GM23338 (cell line): ENCODE results near the gene PMIS2. TPM values are rescaled to one million over a fixed set of nuclear protein-coding genes. Genes with fewer than 3 reads are reported as not detected.

Experiments
- ATAC-seq: fragments of 200-7000 bp; cut with Tn5 transposase; 3 replicates; pipeline ENCODE4 v1.9.1; 2020
- DNase-seq: peaks from one replicate; pipeline ENCODE4 v3.0.0-alpha.2; 2015; ENCODE audit warnings: low spot score
- H2AFZ ChIP-seq: fragments of 200-600 bp; sonication (generic); 2 replicates; pipeline ENCODE4 v1.8.0; 2016; ENCODE audit warnings: antibody characterized with exemption, mild to moderate bottlenecking, moderate library complexity
- H3F3A ChIP-seq: fragments of 200-600 bp; sonication (generic); replicated peaks from 2 replicates; pipeline ENCODE4 v1.8.0; 2017; ENCODE audit warnings: antibody characterized with exemption, mixed run types, low read depth
- H3K27ac ChIP-seq: fragments of 200-600 bp; sonication (generic); 2 replicates; pipeline ENCODE4 v1.6.1; 2016; ENCODE audit warnings: low read depth
- H3K27me3 ChIP-seq: fragments of 200-600 bp; sonication (generic); 2 replicates; pipeline ENCODE4 v1.8.0; 2016; ENCODE audit warnings: mild to moderate bottlenecking, mixed run types, moderate library complexity; ENCODE audit not compliant: insufficient read depth
- H3K36me3 ChIP-seq: fragments of 200-600 bp; sonication (generic); 2 replicates; pipeline ENCODE4 v1.8.0; 2016; ENCODE audit warnings: mild to moderate bottlenecking; ENCODE audit not compliant: insufficient read depth
- H3K4me1 ChIP-seq: fragments of 200-600 bp; sonication (generic); 2 replicates; pipeline ENCODE4 v1.8.0; 2016; ENCODE audit warnings: mild to moderate bottlenecking, moderate library complexity; ENCODE audit not compliant: insufficient read depth
- H3K4me2 ChIP-seq: fragments of 200-600 bp; sonication (generic); 2 replicates; pipeline ENCODE4 v1.7.1; 2017; ENCODE audit warnings: mixed run types
- H3K4me3 ChIP-seq: fragments of 200-600 bp; sonication (generic); 2 replicates; pipeline ENCODE4 v1.6.1; 2016; ENCODE audit warnings: mixed run types
- H3K79me2 ChIP-seq: fragments of 200-600 bp; sonication (generic); replicated peaks from 2 replicates; pipeline ENCODE4 v1.8.0; 2017; ENCODE audit warnings: mild to moderate bottlenecking; ENCODE audit not compliant: insufficient read depth
- H3K9me2 ChIP-seq: fragments of 200-600 bp; sonication (generic); 2 replicates; pipeline ENCODE4 v1.8.0; 2017; ENCODE audit not compliant: insufficient read depth
- H4K20me1 ChIP-seq: fragments of 200-600 bp; sonication (generic); replicated peaks from 2 replicates; pipeline ENCODE4 v1.8.0; 2017; ENCODE audit warnings: mild to moderate bottlenecking; ENCODE audit not compliant: insufficient read depth
- H3K27ac Mint-ChIP-seq: 2 replicates; pipeline ENCODE4 v1.8.0; 2020; ENCODE audit warnings: inconsistent platforms, mild to moderate bottlenecking, moderate library complexity, mixed read lengths
- H3K27me3 Mint-ChIP-seq: 3 replicates; pipeline ENCODE4 v1.8.0; 2022; ENCODE audit warnings: low read depth, mild to moderate bottlenecking, moderate library complexity, mixed read lengths, inconsistent platforms; ENCODE audit not compliant: insufficient read depth, poor library complexity
- H3K36me3 Mint-ChIP-seq: 3 replicates; pipeline ENCODE4 v1.8.0; 2021; ENCODE audit warnings: low read depth, mild to moderate bottlenecking, inconsistent platforms, moderate library complexity, mixed read lengths
- H3K4me1 Mint-ChIP-seq: 3 replicates; pipeline ENCODE4 v1.8.0; 2020; ENCODE audit warnings: mild to moderate bottlenecking, inconsistent platforms, mixed read lengths
- H3K4me3 Mint-ChIP-seq: 3 replicates; pipeline ENCODE4 v1.8.0; 2021; ENCODE audit warnings: moderate library complexity, mild to moderate bottlenecking, inconsistent platforms, mixed read lengths
- H3K9me3 Mint-ChIP-seq: 3 replicates; pipeline ENCODE4 v1.8.0; 2020; ENCODE audit warnings: moderate library complexity, mild to moderate bottlenecking, inconsistent platforms, mixed read lengths
- CREB1 ChIP-seq: fragments of 250-450 bp; sonication (Bioruptor Pico); IDR thresholded peaks from 2 replicates; pipeline ENCODE4 v1.5.0; 2020; ENCODE audit warnings: low read depth, mild to moderate bottlenecking, moderate library complexity
- EZH2 ChIP-seq: fragments of 200-600 bp; sonication (generic); IDR thresholded peaks from one replicate; pipeline ENCODE4 v1.8.0; 2017; ENCODE audit warnings: antibody characterized with exemption, mild to moderate bottlenecking, low read depth; ENCODE audit not compliant: unreplicated experiment
- EZH2phosphoT487 ChIP-seq: fragments of 200-600 bp; sonication (generic); IDR thresholded peaks from one replicate; pipeline ENCODE4 v1.8.1; 2018; ENCODE audit warnings: antibody characterized with exemption; ENCODE audit not compliant: unreplicated experiment
- JUNB ChIP-seq: IDR thresholded peaks from one replicate; pipeline ENCODE4 v1.6.1; 2016; ENCODE audit warnings: antibody characterized with exemption; ENCODE audit not compliant: unreplicated experiment
- NANOG ChIP-seq: IDR thresholded peaks from 2 replicates; pipeline ENCODE4 v1.6.1; 2016; ENCODE audit warnings: antibody characterized with exemption, borderline replicate concordance
- POLR2AphosphoS5 ChIP-seq: IDR thresholded peaks from 2 replicates; pipeline ENCODE4 v1.6.1; 2016; ENCODE audit warnings: antibody characterized with exemption, low read depth
- STAT1 ChIP-seq: IDR thresholded peaks from one replicate; pipeline ENCODE4 v1.6.1; 2016; ENCODE audit warnings: antibody characterized with exemption; ENCODE audit not compliant: unreplicated experiment
- ZNF114 ChIP-seq: fragments of 250-450 bp; sonication (Bioruptor Pico); IDR thresholded peaks from 2 replicates; pipeline ENCODE4 v1.5.0; 2020; ENCODE audit warnings: mild to moderate bottlenecking, moderate library complexity
- ZNF331 ChIP-seq: fragments of 250-450 bp; sonication (Bioruptor Pico); IDR thresholded peaks from 2 replicates; pipeline ENCODE4 v1.5.0; 2020; ENCODE audit warnings: low read depth, mild to moderate bottlenecking, moderate library complexity
- polyA plus RNA-seq: library from polyadenylated mRNA; unstranded; fragments of >200 nt; fragmentation: Nextera tagmentation; extraction: Ambion mirVana; gene quantifications from 2 replicates; pipeline ENCODE4 v1.2.1, GENCODE V29; 2016
- total RNA-seq: library from RNA; depleted of rRNA; stranded (reverse); fragments of >200 nt; shearing (Covaris generic); gene quantifications from 2 replicates; pipeline ENCODE4 v1.2.3, GENCODE V29; 2014
- TF ChIP-seq, protein P1 (sequence below): IDR thresholded peaks from one replicate; pipeline ENCODE4 v1.6.1; 2018; ENCODE audit warnings: antibody characterized with exemption; ENCODE audit not compliant: unreplicated experiment
- TF ChIP-seq, protein P2 (sequence below): fragments of 250-450 bp; sonication (Bioruptor Pico); IDR thresholded peaks from 2 replicates; pipeline ENCODE4 v1.5.0; 2020; ENCODE audit warnings: mild to moderate bottlenecking, moderate library complexity
- TF ChIP-seq, protein P3 (sequence below): IDR thresholded peaks from 2 replicates; pipeline ENCODE4 v1.6.1; 2016; ENCODE audit warnings: antibody characterized with exemption
- TF ChIP-seq, protein P4 (sequence below), 2 experiments: fragments of 200-600 bp in 1 of 2; sonication (generic) in 1 of 2; conservative IDR thresholded peaks; 2 replicates each; pipeline versions ENCODE4 v1.5.1 to v1.6.1; 2016 to 2017; ENCODE audit warnings: antibody characterized with exemption in 2 of 2, low read depth in 2 of 2, mild to moderate bottlenecking in 2 of 2, moderate library complexity in 1 of 2

The PMIS2 gene
- total and polyA plus RNA-seq, 2 experiments from 2014 or later = not detected

DNA sequence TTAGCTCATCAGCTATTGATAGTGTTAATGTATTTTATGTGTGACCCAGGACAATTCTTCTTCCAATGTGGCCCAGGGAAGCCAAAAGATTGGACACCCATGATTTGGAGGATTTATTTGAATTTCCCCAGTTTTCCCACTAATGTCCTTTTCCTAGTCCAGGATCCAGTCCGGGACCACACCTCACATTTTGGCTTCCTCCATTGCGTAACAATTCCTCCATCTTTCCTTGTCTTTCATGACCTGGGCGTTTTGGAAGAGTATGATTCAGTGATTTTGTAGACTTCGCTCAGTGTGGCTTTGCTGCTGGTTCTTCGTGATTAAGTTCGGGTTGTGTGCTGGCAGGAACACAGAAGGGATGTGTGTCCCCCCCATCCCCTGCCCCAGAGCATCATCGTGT lies 19.2 kb upstream of the PMIS2 start (continued):
- TF ChIP-seq POLR2AphosphoS5 = no peak
- TF ChIP-seq EZH2phosphoT487 = no peak

DNA sequence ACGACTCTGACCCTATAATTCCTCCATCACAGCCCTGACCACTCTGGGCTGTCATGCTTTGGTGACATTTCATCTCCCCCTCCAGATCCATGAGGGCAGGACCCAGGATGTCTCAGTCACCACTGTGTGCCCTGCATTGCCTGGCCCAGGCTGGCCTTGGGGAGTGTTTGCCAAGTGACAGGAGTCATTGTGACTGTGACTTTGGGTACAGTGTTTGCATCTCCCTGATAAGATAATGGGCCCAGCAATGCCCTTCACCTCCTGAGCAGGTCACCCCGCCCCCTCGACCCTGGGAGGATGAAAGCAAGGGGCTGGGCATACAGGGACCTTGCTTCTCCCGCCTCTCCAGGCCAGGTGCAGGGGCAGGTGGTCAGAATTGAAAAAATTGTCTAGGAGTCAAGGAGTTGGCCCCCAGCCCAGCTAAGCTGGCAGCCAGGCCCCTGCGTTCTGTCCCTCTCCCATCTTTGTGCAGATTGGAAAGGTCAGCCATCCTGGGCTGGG lies 16.6 kb upstream of the PMIS2 start:
- Mint-ChIP-seq H3K36me3 (no peaks in the 10 kb centered on the region), H3K27ac (no peak overlapping the region), H3K27me3 (no peaks in the 10 kb centered on the region), H3K9me3 (no peaks in the 10 kb centered on the region; the same call in 2 of the 3 replicates), H3K4me3 (no peak overlapping the region), H3K4me1 (peaks cover 12% of the 10 kb centered on the region; the same call in 2 of the 3 replicates)
- Histone ChIP-seq H4K20me1 (no peaks in the 10 kb centered on the region), H3F3A (no peaks in the 10 kb centered on the region), H3K36me3 (no peaks in the 10 kb centered on the region), H3K27ac (no peak overlapping the region), H3K4me1 (no peaks in the 10 kb centered on the region), H2AFZ (no peak overlapping the region), H3K9me2 (no peaks in the 10 kb centered on the region), H3K27me3 (no peaks in the 10 kb centered on the region), H3K4me3 (no peak overlapping the region), H3K79me2 (no peaks in the 10 kb centered on the region), H3K4me2 (no peak overlapping the region)
- DNase-seq = no peak
- TF ChIP-seq STAT1 = no peak
- no peak for TF ChIP-seq NANOG
- TF ChIP-seq EZH2phosphoT487 = no peak
- no peak for TF ChIP-seq JUNB
- TF ChIP-seq, protein P1, sequence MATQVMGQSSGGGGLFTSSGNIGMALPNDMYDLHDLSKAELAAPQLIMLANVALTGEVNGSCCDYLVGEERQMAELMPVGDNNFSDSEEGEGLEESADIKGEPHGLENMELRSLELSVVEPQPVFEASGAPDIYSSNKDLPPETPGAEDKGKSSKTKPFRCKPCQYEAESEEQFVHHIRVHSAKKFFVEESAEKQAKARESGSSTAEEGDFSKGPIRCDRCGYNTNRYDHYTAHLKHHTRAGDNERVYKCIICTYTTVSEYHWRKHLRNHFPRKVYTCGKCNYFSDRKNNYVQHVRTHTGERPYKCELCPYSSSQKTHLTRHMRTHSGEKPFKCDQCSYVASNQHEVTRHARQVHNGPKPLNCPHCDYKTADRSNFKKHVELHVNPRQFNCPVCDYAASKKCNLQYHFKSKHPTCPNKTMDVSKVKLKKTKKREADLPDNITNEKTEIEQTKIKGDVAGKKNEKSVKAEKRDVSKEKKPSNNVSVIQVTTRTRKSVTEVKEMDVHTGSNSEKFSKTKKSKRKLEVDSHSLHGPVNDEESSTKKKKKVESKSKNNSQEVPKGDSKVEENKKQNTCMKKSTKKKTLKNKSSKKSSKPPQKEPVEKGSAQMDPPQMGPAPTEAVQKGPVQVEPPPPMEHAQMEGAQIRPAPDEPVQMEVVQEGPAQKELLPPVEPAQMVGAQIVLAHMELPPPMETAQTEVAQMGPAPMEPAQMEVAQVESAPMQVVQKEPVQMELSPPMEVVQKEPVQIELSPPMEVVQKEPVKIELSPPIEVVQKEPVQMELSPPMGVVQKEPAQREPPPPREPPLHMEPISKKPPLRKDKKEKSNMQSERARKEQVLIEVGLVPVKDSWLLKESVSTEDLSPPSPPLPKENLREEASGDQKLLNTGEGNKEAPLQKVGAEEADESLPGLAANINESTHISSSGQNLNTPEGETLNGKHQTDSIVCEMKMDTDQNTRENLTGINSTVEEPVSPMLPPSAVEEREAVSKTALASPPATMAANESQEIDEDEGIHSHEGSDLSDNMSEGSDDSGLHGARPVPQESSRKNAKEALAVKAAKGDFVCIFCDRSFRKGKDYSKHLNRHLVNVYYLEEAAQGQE = no peak
- no peak for TF ChIP-seq ZNF114 (CRISPR knock-in tag)
- no peak for TF ChIP-seq ZNF331 (CRISPR knock-in tag)
- TF ChIP-seq CREB1 (CRISPR knock-in tag) = no peak
- TF ChIP-seq, protein P2, sequence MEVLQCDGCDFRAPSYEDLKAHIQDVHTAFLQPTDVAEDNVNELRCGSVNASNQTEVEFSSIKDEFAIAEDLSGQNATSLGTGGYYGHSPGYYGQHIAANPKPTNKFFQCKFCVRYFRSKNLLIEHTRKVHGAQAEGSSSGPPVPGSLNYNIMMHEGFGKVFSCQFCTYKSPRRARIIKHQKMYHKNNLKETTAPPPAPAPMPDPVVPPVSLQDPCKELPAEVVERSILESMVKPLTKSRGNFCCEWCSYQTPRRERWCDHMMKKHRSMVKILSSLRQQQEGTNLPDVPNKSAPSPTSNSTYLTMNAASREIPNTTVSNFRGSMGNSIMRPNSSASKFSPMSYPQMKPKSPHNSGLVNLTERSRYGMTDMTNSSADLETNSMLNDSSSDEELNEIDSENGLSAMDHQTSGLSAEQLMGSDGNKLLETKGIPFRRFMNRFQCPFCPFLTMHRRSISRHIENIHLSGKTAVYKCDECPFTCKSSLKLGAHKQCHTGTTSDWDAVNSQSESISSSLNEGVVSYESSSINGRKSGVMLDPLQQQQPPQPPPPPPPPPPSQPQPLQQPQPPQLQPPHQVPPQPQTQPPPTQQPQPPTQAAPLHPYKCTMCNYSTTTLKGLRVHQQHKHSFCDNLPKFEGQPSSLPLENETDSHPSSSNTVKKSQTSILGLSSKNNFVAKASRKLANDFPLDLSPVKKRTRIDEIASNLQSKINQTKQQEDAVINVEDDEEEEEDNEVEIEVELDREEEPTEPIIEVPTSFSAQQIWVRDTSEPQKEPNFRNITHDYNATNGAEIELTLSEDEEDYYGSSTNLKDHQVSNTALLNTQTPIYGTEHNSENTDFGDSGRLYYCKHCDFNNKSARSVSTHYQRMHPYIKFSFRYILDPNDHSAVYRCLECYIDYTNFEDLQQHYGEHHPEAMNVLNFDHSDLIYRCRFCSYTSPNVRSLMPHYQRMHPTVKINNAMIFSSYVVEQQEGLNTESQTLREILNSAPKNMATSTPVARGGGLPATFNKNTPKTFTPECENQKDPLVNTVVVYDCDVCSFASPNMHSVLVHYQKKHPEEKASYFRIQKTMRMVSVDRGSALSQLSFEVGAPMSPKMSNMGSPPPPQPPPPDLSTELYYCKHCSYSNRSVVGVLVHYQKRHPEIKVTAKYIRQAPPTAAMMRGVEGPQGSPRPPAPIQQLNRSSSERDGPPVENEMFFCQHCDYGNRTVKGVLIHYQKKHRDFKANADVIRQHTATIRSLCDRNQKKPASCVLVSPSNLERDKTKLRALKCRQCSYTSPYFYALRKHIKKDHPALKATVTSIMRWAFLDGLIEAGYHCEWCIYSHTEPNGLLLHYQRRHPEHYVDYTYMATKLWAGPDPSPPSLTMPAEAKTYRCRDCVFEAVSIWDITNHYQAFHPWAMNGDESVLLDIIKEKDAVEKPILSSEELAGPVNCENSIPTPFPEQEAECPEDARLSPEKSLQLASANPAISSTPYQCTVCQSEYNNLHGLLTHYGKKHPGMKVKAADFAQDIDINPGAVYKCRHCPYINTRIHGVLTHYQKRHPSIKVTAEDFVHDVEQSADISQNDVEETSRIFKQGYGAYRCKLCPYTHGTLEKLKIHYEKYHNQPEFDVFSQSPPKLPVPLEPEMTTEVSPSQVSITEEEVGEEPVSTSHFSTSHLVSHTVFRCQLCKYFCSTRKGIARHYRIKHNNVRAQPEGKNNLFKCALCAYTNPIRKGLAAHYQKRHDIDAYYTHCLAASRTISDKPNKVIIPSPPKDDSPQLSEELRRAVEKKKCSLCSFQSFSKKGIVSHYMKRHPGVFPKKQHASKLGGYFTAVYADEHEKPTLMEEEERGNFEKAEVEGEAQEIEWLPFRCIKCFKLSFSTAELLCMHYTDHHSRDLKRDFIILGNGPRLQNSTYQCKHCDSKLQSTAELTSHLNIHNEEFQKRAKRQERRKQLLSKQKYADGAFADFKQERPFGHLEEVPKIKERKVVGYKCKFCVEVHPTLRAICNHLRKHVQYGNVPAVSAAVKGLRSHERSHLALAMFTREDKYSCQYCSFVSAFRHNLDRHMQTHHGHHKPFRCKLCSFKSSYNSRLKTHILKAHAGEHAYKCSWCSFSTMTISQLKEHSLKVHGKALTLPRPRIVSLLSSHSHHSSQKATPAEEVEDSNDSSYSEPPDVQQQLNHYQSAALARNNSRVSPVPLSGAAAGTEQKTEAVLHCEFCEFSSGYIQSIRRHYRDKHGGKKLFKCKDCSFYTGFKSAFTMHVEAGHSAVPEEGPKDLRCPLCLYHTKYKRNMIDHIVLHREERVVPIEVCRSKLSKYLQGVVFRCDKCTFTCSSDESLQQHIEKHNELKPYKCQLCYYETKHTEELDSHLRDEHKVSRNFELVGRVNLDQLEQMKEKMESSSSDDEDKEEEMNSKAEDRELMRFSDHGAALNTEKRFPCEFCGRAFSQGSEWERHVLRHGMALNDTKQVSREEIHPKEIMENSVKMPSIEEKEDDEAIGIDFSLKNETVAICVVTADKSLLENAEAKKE (CRISPR knock-in tag) = no peak
- TF ChIP-seq, protein P3, sequence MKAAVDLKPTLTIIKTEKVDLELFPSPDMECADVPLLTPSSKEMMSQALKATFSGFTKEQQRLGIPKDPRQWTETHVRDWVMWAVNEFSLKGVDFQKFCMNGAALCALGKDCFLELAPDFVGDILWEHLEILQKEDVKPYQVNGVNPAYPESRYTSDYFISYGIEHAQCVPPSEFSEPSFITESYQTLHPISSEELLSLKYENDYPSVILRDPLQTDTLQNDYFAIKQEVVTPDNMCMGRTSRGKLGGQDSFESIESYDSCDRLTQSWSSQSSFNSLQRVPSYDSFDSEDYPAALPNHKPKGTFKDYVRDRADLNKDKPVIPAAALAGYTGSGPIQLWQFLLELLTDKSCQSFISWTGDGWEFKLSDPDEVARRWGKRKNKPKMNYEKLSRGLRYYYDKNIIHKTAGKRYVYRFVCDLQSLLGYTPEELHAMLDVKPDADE = no peak
- no peak for TF ChIP-seq EZH2
- TF ChIP-seq, protein P4, sequence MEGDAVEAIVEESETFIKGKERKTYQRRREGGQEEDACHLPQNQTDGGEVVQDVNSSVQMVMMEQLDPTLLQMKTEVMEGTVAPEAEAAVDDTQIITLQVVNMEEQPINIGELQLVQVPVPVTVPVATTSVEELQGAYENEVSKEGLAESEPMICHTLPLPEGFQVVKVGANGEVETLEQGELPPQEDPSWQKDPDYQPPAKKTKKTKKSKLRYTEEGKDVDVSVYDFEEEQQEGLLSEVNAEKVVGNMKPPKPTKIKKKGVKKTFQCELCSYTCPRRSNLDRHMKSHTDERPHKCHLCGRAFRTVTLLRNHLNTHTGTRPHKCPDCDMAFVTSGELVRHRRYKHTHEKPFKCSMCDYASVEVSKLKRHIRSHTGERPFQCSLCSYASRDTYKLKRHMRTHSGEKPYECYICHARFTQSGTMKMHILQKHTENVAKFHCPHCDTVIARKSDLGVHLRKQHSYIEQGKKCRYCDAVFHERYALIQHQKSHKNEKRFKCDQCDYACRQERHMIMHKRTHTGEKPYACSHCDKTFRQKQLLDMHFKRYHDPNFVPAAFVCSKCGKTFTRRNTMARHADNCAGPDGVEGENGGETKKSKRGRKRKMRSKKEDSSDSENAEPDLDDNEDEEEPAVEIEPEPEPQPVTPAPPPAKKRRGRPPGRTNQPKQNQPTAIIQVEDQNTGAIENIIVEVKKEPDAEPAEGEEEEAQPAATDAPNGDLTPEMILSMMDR (conservative IDR thresholded peaks at IDR 0.05; ENCODE audit: low read depth in 2 of 2) = no peak
- TF ChIP-seq POLR2AphosphoS5 = no peak
- ATAC-seq = no peak; the same call in 1 of the 3 replicates
